Measurements from ENCODE around the gene NFATC2. TPM values are rescaled to one million over a fixed set of nuclear protein-coding genes. Genes with fewer than 3 reads are reported as not detected.

NFATC2 gene
- total RNA-seq, 4 donors from 2014 or later: 8.8 to 15.6 (median 13.0) TPM

GRCh38 chr20:51583073-51583472 is 40.6 kb upstream of the NFATC2 start:
- DNase-seq (ENCODE audit: extremely low spot score): no peak
- intact Hi-C loops (cut with DNase I): no loop called here
- no peak overlapping the region for H3K4me3 ChIP-seq
- H3K36me3 ChIP-seq: no peaks in the 10 kb centered on the region
- no peak for TF ChIP-seq CTCF (IDR thresholded peaks at IDR 0.05)
- TF ChIP-seq POLR2AphosphoS5 (IDR thresholded peaks at IDR 0.05): no peak
- no peaks in the 10 kb centered on the region for H3K9me3 ChIP-seq
- WGBS: 94% methylated on average over 13 of the region's 13 CpGs
- H3K27me3 ChIP-seq: no peaks in the 10 kb centered on the region
- no peak overlapping the region for H3K27ac ChIP-seq (replicated peaks in 1 of 4)
- no peaks in the 10 kb centered on the region for H3K4me1 ChIP-seq

GRCh38 chr20:51581571-51581970 is 39.1 kb upstream of the NFATC2 start:
- H3K36me3 ChIP-seq: no peaks in the 10 kb centered on the region
- no peaks in the 10 kb centered on the region for H3K27me3 ChIP-seq
- no peak overlapping the region for H3K4me3 ChIP-seq
- no peaks in the 10 kb centered on the region for H3K9me3 ChIP-seq
- TF ChIP-seq POLR2AphosphoS5 (IDR thresholded peaks at IDR 0.05): no peak
- no peak for TF ChIP-seq POLR2A (IDR thresholded peaks at IDR 0.05; ENCODE audit: low read depth)
- TF ChIP-seq EP300 (IDR thresholded peaks at IDR 0.05): no peak
- no peak for TF ChIP-seq CTCF (IDR thresholded peaks at IDR 0.05)
- no peak overlapping the region for H3K27ac ChIP-seq (replicated peaks in 1 of 4)
- intact Hi-C loops (cut with DNase I): no loop called here
- DNase-seq (ENCODE audit: extremely low spot score): no peak
- no peaks in the 10 kb centered on the region for H3K4me1 ChIP-seq

- peaks cover 0 to 4% (median 0%) of the 10 kb centered on the region in 4 donors for H3K9me3 ChIP-seq
- intact Hi-C loops (cut with DNase I): no loop called here
- 78% methylated on average over 8 of the region's 8 CpGs for WGBS
- H3K4me1 ChIP-seq: peaks cover 0 to 3% (median 2%) of the 10 kb centered on the region in 4 donors
- H3K36me3 ChIP-seq: no peaks in the 10 kb centered on the region
- no peak overlapping the region for H3K27ac ChIP-seq (replicated peaks in 1 of 4)
- H3K27me3 ChIP-seq: no peaks in the 10 kb centered on the region
- no peak for DNase-seq (ENCODE audit: extremely low spot score)
- TF ChIP-seq POLR2AphosphoS5 (IDR thresholded peaks at IDR 0.05) (no peak), POLR2A (IDR thresholded peaks at IDR 0.05; ENCODE audit: low read depth) (no peak), CTCF (IDR thresholded peaks at IDR 0.05) (no peak), EP300 (IDR thresholded peaks at IDR 0.05) (no peak)
- no peak overlapping the region for H3K4me3 ChIP-seq
These were observed 36.6 kb upstream of the NFATC2 start for GRCh38 chr20:51579137-51579536.

- WGBS: 84% methylated on average over 2 of the region's 2 CpGs
These were observed 35.6 kb upstream of the NFATC2 start for GRCh38 chr20:51578145-51578459.

More at GRCh38 chr20:51578145-51578459, 35.6 kb upstream of the NFATC2 start:
- no peaks in the 10 kb centered on the region for H3K27me3 ChIP-seq
- H3K9me3 ChIP-seq: peaks cover 0 to 4% (median 0%) of the 10 kb centered on the region in 4 donors
- H3K4me1 ChIP-seq: peaks cover 6 to 13% (median 12%) of the 10 kb centered on the region in 4 donors
- DNase-seq (ENCODE audit: extremely low spot score): no peak
- H3K27ac ChIP-seq (replicated peaks in 1 of 4): no peak overlapping the region
- intact Hi-C loops (cut with DNase I): no loop called here
- no peaks in the 10 kb centered on the region for H3K36me3 ChIP-seq
- TF ChIP-seq POLR2AphosphoS5 (IDR thresholded peaks at IDR 0.05) (no peak), EP300 (IDR thresholded peaks at IDR 0.05) (no peak), POLR2A (IDR thresholded peaks at IDR 0.05; ENCODE audit: low read depth) (no peak), CTCF (IDR thresholded peaks at IDR 0.05) (no peak)
- H3K4me3 ChIP-seq: no peak overlapping the region

Measured in esophagus muscularis mucosa (tissue), 4 donors.